ENCODE data around the gene CD44. TPM values are rescaled to one million over a fixed set of nuclear protein-coding genes. Genes with fewer than 3 reads are reported as not detected.

The CD44 gene
- polyA plus RNA-seq, 3 donors from 2014 or later: 213 to 247 (median 216) TPM

DNA sequence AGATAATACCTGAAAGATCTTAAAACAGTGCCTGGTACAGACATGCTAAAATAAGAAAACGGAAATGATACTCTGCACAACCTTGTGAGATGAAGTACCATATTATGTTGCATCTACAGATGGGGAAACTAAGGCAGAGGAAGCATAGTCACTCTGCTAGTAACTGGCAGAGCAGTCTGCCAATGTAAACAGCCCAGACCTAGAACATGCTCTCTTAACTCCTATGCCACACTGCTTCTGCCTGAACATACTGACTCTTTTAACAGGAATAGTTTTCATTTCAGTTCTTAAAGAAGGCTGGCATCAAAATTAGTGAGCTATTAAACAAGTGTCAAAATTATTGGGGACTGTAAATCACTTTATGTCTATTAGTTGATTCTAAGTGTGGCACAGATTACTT lies 99.9 kb downstream of the CD44 start:
- Mint-ChIP-seq H3K27ac (peak overlapping the region in 1 of 6 donors; percentile 93), H3K27me3 (ENCODE audit: low read depth in 3 of 3) (peaks cover 0 to 5% (median under 1%) of the 10 kb centered on the region in 3 donors), H3K36me3 (peaks cover 0 to 8% (median 7%) of the 10 kb centered on the region in 3 donors), H3K9me3 (no peaks in the 10 kb centered on the region), H3K4me1 (peaks cover 32 to 77% of the 10 kb centered on the region in 2 donors), H3K4me3 (no peak overlapping the region)
- no peak for DNase-seq

GRCh38 chr11:35239471-35240075 lies 100.6 kb downstream of the CD44 start:
- Mint-ChIP-seq H3K36me3 (peaks cover 0 to 6% (median 0%) of the 10 kb centered on the region in 3 donors), H3K27me3 (ENCODE audit: low read depth in 3 of 3) (peaks cover 0 to 5% (median 0%) of the 10 kb centered on the region in 3 donors), H3K27ac (peak overlapping the region in 3 of 6 donors; percentile 55 to 87 (median 65)), H3K9me3 (no peaks in the 10 kb centered on the region), H3K4me1 (peaks cover 29 to 75% of the 10 kb centered on the region in 2 donors), H3K4me3 (no peak overlapping the region)
- peak in 1 of 3 donors; percentile 16 for DNase-seq

DNA sequence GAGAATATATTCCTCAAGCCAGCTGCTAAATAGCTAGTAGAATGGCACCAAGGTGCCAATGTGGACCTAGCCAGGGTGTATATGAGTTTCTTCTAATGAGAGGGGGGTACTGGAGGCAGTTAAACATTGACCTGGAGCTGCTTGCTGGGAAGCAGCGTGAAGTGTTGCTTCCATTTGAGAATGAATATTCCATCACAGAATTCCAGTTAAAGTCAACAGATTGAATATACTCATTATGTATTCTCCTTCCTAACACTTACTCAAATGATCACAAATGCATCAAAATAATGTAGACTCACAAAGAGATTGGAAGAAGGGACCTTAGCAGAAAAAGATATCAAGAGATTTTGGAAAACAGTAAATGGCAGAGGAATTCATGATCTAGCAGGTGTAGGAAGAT lies 102.1 kb downstream of the CD44 start:
- Mint-ChIP-seq H3K4me3 (no peak overlapping the region), H3K27me3 (ENCODE audit: low read depth in 3 of 3) (peaks cover 0 to under 1% (median 0%) of the 10 kb centered on the region in 3 donors), H3K36me3 (peaks cover 0 to 3% (median 0%) of the 10 kb centered on the region in 3 donors), H3K27ac (peak overlapping the region in 4 of 6 donors; percentile 1 to 87 (median 20)), H3K4me1 (peaks cover 19 to 70% of the 10 kb centered on the region in 2 donors), H3K9me3 (no peaks in the 10 kb centered on the region)
- DNase-seq: no peak

DNA sequence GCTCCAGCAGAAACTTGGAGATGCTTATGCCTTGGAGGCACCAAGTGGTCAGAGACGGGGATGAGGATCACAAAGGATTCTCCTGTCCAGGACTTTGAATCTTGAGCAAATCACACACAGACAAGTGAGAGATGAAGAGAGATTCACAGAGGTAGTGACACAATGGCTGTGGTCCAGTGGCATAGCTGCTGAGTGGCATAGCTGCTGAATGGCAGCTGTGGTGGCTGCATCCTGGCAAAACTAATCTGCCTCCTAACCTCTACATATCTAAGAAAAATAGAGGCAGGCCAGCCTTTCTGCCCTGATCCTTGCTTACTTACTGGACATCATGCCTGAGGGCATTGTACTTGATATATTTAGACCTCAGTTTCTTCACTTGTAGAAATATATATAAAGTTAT lies 102.6 kb downstream of the CD44 start:
- Mint-ChIP-seq H3K27ac (peak overlapping the region in 3 of 6 donors; percentile 1 to 87 (median 12)), H3K9me3 (no peaks in the 10 kb centered on the region), H3K4me1 (peaks cover 19 to 70% of the 10 kb centered on the region in 2 donors), H3K27me3 (ENCODE audit: low read depth in 3 of 3) (no peaks in the 10 kb centered on the region), H3K36me3 (peaks cover 0 to 3% (median 0%) of the 10 kb centered on the region in 3 donors), H3K4me3 (no peak overlapping the region)
- DNase-seq: no peak

GRCh38 chr11:35242412-35243242 lies 103.7 kb downstream of the CD44 start:
- peak overlapping the region; percentile 18 to 94 (median 50) for H3K27ac Mint-ChIP-seq
- DNase-seq: no peak
- H3K4me3 Mint-ChIP-seq: peak overlapping the region in 1 of 5 donors; percentile 5
- peaks cover 29 to 73% of the 10 kb centered on the region in 2 donors for H3K4me1 Mint-ChIP-seq
- H3K36me3 Mint-ChIP-seq: peaks cover 0 to 3% (median 0%) of the 10 kb centered on the region in 3 donors
- peaks cover 3 to 5% (median 4%) of the 10 kb centered on the region in 3 donors for H3K27me3 Mint-ChIP-seq (ENCODE audit: low read depth in 3 of 3)
- no peaks in the 10 kb centered on the region for H3K9me3 Mint-ChIP-seq

- Mint-ChIP-seq H3K27me3 (ENCODE audit: low read depth in 3 of 3) (peaks cover 5 to 10% (median 8%) of the 10 kb centered on the region in 3 donors), H3K27ac (peak overlapping the region in 4 of 6 donors; percentile 30 to 90 (median 88)), H3K9me3 (peaks cover 0 to 4% (median 0%) of the 10 kb centered on the region in 6 donors), H3K4me1 (peaks cover 36 to 76% of the 10 kb centered on the region in 2 donors), H3K4me3 (no peak overlapping the region), H3K36me3 (no peaks in the 10 kb centered on the region)
- no peak for DNase-seq
Measured at GRCh38 chr11:35243774-35244173, 104.8 kb downstream of the CD44 start.

- Mint-ChIP-seq H3K4me3 (no peak overlapping the region), H3K4me1 (peaks cover 36 to 76% of the 10 kb centered on the region in 2 donors), H3K36me3 (no peaks in the 10 kb centered on the region), H3K9me3 (peaks cover 0 to 4% (median 0%) of the 10 kb centered on the region in 6 donors), H3K27me3 (ENCODE audit: low read depth in 3 of 3) (peaks cover 7 to 10% (median 8%) of the 10 kb centered on the region in 3 donors), H3K27ac (peak overlapping the region in 5 of 6 donors; percentile 52 to 97 (median 87))
- no peak for DNase-seq
Measured at GRCh38 chr11:35245056-35245455, 106.1 kb downstream of the CD44 start.

DNA sequence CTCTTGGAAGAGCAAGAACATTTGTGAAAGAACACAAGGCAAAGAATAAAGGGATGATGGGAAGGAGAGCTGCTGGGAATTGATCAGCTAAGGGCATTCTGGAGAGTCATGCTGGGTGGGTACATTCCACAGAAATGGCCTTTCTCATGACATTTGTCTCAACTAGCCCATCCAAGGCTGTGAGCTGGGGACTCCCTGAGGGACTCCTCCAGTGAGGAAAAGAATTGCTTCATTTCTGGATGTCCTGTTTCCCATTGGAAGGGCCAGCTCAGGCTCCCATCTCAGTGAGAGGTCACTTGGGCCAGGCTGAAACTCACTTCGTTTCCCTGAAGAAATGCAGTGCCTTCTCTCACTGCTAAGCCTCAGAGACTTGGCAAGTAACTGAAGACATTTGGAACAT lies 106.8 kb downstream of the CD44 start:
- H3K36me3 Mint-ChIP-seq: no peaks in the 10 kb centered on the region
- H3K9me3 Mint-ChIP-seq: peaks cover 0 to 4% (median 0%) of the 10 kb centered on the region in 6 donors
- DNase-seq: no peak
- H3K27me3 Mint-ChIP-seq (ENCODE audit: low read depth in 3 of 3): peaks cover 7 to 10% (median 9%) of the 10 kb centered on the region in 3 donors
- H3K4me1 Mint-ChIP-seq: peaks cover 36 to 75% of the 10 kb centered on the region in 2 donors
- no peak overlapping the region for H3K4me3 Mint-ChIP-seq
- peak overlapping the region in 5 of 6 donors; percentile 78 to 97 (median 94) for H3K27ac Mint-ChIP-seq

GRCh38 chr11:35246745-35247144 lies 107.8 kb downstream of the CD44 start:
- Mint-ChIP-seq H3K27me3 (ENCODE audit: low read depth in 3 of 3) (peaks cover 7 to 10% (median 9%) of the 10 kb centered on the region in 3 donors), H3K9me3 (peaks cover 0 to 4% (median 0%) of the 10 kb centered on the region in 6 donors), H3K36me3 (no peaks in the 10 kb centered on the region), H3K4me3 (no peak overlapping the region), H3K4me1 (peaks cover 36 to 68% of the 10 kb centered on the region in 2 donors), H3K27ac (peak overlapping the region; percentile 87 to 97 (median 95))
- no peak for DNase-seq

DNA sequence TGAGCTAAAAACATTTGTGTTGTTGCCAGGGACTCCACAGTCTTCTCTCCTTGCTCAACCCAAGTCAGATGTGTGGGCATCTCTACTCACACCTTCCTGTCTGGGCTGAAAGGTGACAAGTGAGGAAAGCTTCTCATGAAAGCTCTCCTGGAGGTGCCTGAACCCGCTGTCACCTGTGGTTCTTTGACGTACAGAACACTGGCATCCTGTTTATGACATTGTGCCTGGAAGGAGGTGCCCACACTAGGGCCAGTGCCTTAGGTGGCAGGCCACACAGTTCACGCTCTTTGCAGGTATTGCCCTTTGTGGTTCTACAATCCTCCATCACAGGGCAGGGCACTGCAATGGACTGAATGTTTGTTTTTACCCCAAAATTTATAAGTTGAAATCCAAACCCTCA lies 108.5 kb downstream of the CD44 start:
- H3K36me3 Mint-ChIP-seq: no peaks in the 10 kb centered on the region
- peak overlapping the region; percentile 24 to 72 (median 60) for H3K4me3 Mint-ChIP-seq
- DNase-seq: peak; percentile 86 to 88 (median 86)
- H3K27ac Mint-ChIP-seq: peak overlapping the region; percentile 87 to 97 (median 95)
- H3K9me3 Mint-ChIP-seq: peaks cover 0 to 4% (median 0%) of the 10 kb centered on the region in 6 donors
- peaks cover 32 to 63% of the 10 kb centered on the region in 2 donors for H3K4me1 Mint-ChIP-seq
- peaks cover 7 to 10% (median 9%) of the 10 kb centered on the region in 3 donors for H3K27me3 Mint-ChIP-seq (ENCODE audit: low read depth in 3 of 3)

DNA sequence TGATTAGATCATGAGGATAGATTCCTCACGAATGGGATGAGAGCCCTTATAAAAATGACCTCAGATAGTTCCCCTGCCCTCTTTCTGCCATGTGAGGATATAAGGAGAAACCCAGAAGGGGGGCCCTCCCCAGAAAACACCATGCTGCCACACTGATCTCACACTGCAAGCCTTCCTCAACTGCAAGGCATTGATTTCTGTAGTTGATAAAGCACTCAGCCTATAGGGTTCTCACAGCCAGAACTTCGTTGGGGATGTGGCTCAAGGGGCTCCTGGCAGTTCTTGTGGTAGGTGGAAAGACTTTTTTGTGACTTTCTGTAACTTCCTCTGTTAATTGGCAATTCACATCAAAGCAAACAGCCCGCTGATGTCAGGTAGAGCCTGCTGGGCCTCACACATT lies 108.9 kb downstream of the CD44 start:
- Mint-ChIP-seq H3K4me1 (peaks cover 30 to 58% of the 10 kb centered on the region in 2 donors), H3K27me3 (ENCODE audit: low read depth in 3 of 3) (peaks cover 7 to 10% (median 9%) of the 10 kb centered on the region in 3 donors), H3K27ac (peak overlapping the region; percentile 87 to 97 (median 95)), H3K9me3 (peaks cover 0 to 4% (median 0%) of the 10 kb centered on the region in 6 donors), H3K4me3 (peak overlapping the region; percentile 24 to 72 (median 43)), H3K36me3 (no peaks in the 10 kb centered on the region)
- DNase-seq: peak; percentile 67 to 75 (median 70)

DNA sequence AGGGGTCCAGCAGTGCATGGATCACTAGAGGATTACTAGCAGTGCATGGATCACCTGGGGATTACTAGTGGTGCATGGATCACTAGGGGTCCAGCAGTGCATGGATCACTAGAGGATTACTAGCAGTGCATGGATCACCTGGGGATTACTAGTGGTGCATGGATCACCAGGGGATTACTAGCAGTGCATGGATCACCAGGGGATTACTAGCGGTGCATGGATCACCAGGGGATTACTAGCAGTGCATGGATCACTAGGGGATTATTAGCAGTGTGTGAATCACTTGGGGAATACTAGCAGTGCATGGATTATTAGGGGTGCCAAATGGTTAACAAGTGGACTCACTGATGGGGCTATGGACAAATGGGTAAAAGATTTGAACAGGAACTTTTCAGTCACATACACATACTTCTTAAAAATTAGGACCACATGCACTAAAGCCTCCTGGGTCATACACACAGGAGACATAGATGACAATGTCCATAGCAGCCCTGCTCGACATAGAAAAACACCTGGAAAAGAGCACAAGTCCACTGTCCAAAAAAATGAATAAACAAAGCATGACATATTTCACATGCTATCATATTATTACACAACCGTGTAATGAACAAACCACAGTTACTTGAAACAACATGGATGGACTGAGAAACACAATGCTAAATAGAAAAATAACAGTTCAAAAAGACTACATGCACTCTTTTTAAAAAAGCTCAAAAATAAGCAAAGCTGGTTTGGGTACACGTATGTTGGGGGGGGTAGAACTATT lies 109.8 kb downstream of the CD44 start:
- peak overlapping the region; percentile 71 to 97 (median 91) for H3K27ac Mint-ChIP-seq

DNA sequence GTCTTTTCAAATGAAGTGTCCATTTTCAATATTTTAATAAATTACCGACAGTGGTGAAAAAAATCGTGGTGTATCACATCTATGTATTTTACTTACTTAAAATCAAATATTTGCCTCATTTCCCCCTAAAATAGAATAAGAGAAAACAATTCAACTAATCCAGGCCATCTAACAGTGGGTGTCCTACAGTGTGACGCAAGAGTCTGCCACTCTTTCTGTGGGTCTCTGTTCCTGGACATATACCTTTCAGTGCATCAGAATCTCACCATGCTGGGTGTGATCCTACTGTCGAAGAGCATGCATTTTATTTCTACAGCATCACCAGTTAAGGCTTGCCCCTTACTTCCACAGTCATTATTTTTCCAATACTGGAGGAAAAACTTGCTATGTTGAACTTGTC lies 111.2 kb downstream of the CD44 start:
- no peak overlapping the region for H3K4me3 Mint-ChIP-seq
- peak overlapping the region in 2 of 6 donors; percentile 22 to 94 for H3K27ac Mint-ChIP-seq
- H3K9me3 Mint-ChIP-seq: peaks cover 0 to 4% (median 0%) of the 10 kb centered on the region in 6 donors
- H3K36me3 Mint-ChIP-seq: no peaks in the 10 kb centered on the region
- DNase-seq: no peak
- peaks cover 28 to 47% of the 10 kb centered on the region in 2 donors for H3K4me1 Mint-ChIP-seq
- peaks cover 7 to 12% (median 10%) of the 10 kb centered on the region in 3 donors for H3K27me3 Mint-ChIP-seq (ENCODE audit: low read depth in 3 of 3)

More for the DNA sequence above, 109.8 kb downstream of the CD44 start:
- H3K4me1 Mint-ChIP-seq: peaks cover 28 to 53% of the 10 kb centered on the region in 2 donors
- peaks cover 7 to 10% (median 9%) of the 10 kb centered on the region in 3 donors for H3K27me3 Mint-ChIP-seq (ENCODE audit: low read depth in 3 of 3)
- no peak overlapping the region for H3K4me3 Mint-ChIP-seq
- H3K36me3 Mint-ChIP-seq: no peaks in the 10 kb centered on the region
- DNase-seq: no peak
- peaks cover 0 to 4% (median 0%) of the 10 kb centered on the region in 6 donors for H3K9me3 Mint-ChIP-seq

Data from immature natural killer cell (primary cell).